K562 (cell line): ENCODE results near the gene ATP7B. TPM values are rescaled to one million over a fixed set of nuclear protein-coding genes. Genes with fewer than 3 reads are reported as not detected.

Source experiments
- ATAC-seq: fragments of 200-7000 bp; cut with Tn5 transposase; 3 replicates; pipeline ENCODE4 v1.9.1; 2020; ENCODE audit warnings: moderate library complexity
- BruUV-seq: library from RNA; stranded (reverse); fragments of 400-500 nt; replicated peaks from 2 replicates; lab custom pipeline; 2021; lab: Mats Ljungman, UMichigan
- CTCF ChIA-PET: fragments of 300-600 bp; formaldehyde crosslinking; extraction: SDS; loops from one replicate; lab custom pipeline; 2021; ENCODE audit warnings: low intra/inter-chr PET ratio; lab: Yijun Ruan, JAX
- POLR2A ChIA-PET: fragments of 300-600, 350-650 bp; sonication (Branson Sonifier 250); formaldehyde crosslinking; extraction: SDS; loops from one replicate; lab custom pipeline; 2021; ENCODE audit warnings: antibody characterized with exemption, inconsistent platforms; lab: Yijun Ruan, JAX
- DNase-seq, 4 experiments: peaks; one replicate each; pipeline versions ENCODE4 v3.0.0 to v3.0.0-alpha.2; 2011 to 2018; ENCODE audit warnings: low spot score in 3 of 4, mixed read lengths in 3 of 4; ENCODE audit errors: extremely low read depth in 1 of 4
- FAIRE-seq: peaks from 2 replicates; lab custom pipeline; 2011; peaks lifted over from hg19 to GRCh38; lab: Jason Lieb, UNC
- H2AFZ ChIP-seq: 2 replicates; pipeline ENCODE4 v1.6.0; 2011; ENCODE audit warnings: low read depth, low read length, control low read depth, inconsistent platforms
- H3K27ac ChIP-seq: fragments of 200-600 bp; 3 replicates; pipeline ENCODE4 v1.8.0; 2011; ENCODE audit warnings: low read depth, mild to moderate bottlenecking, control low read depth, inconsistent platforms, low read length, moderate library complexity, mixed read lengths; ENCODE audit errors: extremely low read depth
- H3K27me3 ChIP-seq, 2 experiments: fragments of 300-600 bp in 1 of 2; 2 replicates in 1 of 2; 3 replicates in 1 of 2; pipeline versions ENCODE4 v1.6.0 to v1.8.0; 2011; ENCODE audit warnings: inconsistent platforms in 2 of 2, low read length in 2 of 2, mild to moderate bottlenecking in 1 of 2, mixed read lengths in 1 of 2, moderate library complexity in 1 of 2; ENCODE audit not compliant: control insufficient read depth in 2 of 2, insufficient read depth in 2 of 2
- H3K36me3 ChIP-seq: fragments of 300-600 bp; 3 replicates; pipeline ENCODE4 v1.8.0; 2011; ENCODE audit warnings: mild to moderate bottlenecking, low read length, inconsistent platforms; ENCODE audit not compliant: control insufficient read depth, insufficient read depth
- H3K4me1 ChIP-seq, 2 experiments: fragments of 200-600 bp in 1 of 2; replicated peaks in 1 of 2; 2 replicates in 1 of 2; 3 replicates in 1 of 2; pipeline versions ENCODE4 v1.5.1 to v1.8.0; 2011; ENCODE audit warnings: inconsistent platforms in 2 of 2, low read length in 2 of 2, mild to moderate bottlenecking in 1 of 2, mixed read lengths in 1 of 2, moderate library complexity in 1 of 2; ENCODE audit not compliant: control insufficient read depth in 2 of 2, insufficient read depth in 2 of 2
- H3K4me2 ChIP-seq: 2 replicates; pipeline ENCODE4 v1.6.1; 2011; ENCODE audit warnings: low read length, control low read depth, inconsistent platforms, mixed read lengths; ENCODE audit not compliant: insufficient read depth
- H3K4me3 ChIP-seq: fragments of 200-600 bp; sonication (generic), shearing (Covaris generic); 2 replicates; pipeline ENCODE4 v1.5.1; 2016; ENCODE audit warnings: control low read depth, inconsistent platforms
- H3K79me2 ChIP-seq: fragments of 200-600 bp; 3 replicates; pipeline ENCODE4 v1.8.0; 2011; ENCODE audit warnings: low read length, inconsistent platforms; ENCODE audit not compliant: control insufficient read depth, insufficient read depth
- H3K9ac ChIP-seq, 2 experiments: 2 replicates each; pipeline versions ENCODE4 v1.6.0 to v1.6.1; 2011; ENCODE audit warnings: low read depth in 2 of 2, low read length in 2 of 2, control low read depth in 1 of 2, inconsistent platforms in 1 of 2, mild to moderate bottlenecking in 1 of 2, mixed read lengths in 1 of 2; ENCODE audit not compliant: insufficient read depth in 1 of 2
- H3K9me1 ChIP-seq: one replicate; pipeline ENCODE4 v1.6.0; 2011; ENCODE audit warnings: inconsistent platforms, mild to moderate bottlenecking, low read length, moderate library complexity; ENCODE audit not compliant: control insufficient read depth, insufficient read depth
- H3K9me3 ChIP-seq: replicated peaks from 2 replicates; pipeline ENCODE4 v1.5.1; 2011; ENCODE audit warnings: low read depth, low read length, inconsistent platforms; ENCODE audit not compliant: control insufficient read depth, insufficient read depth
- H4K20me1 ChIP-seq: replicated peaks from 2 replicates; pipeline ENCODE4 v1.6.1; 2011; ENCODE audit warnings: low read length, inconsistent platforms, mixed read lengths; ENCODE audit not compliant: control insufficient read depth, insufficient read depth
- CCNT2 ChIP-seq: IDR thresholded peaks from 2 replicates; pipeline ENCODE4 v1.6.1; 2011; ENCODE audit warnings: borderline replicate concordance, low read depth, mild to moderate bottlenecking, moderate library complexity, mixed read lengths, low read length; ENCODE audit not compliant: insufficient read length; ENCODE audit errors: extremely low read depth
- CGGBP1 ChIP-seq: fragments of 250-450 bp; sonication (Bioruptor Pico); IDR thresholded peaks from 2 replicates; pipeline ENCODE4 v1.9.0; 2021; ENCODE audit warnings: mild to moderate bottlenecking
- CTBP1 ChIP-seq: fragments of 450-650 bp; IDR thresholded peaks from 2 replicates; pipeline ENCODE4 v1.6.1; 2016; ENCODE audit warnings: borderline replicate concordance
- GMEB1 ChIP-seq: fragments of 250-450 bp; sonication (Bioruptor Pico); IDR thresholded peaks from 2 replicates; pipeline ENCODE4 v1.4.0; 2020; ENCODE audit warnings: mild to moderate bottlenecking
- HCFC1 ChIP-seq: IDR thresholded peaks from 2 replicates; pipeline ENCODE4 v1.6.1; 2012; ENCODE audit warnings: low read depth, low read length, improper control_type of control experiment
- MCM2 ChIP-seq: fragments of 450-650 bp; IDR thresholded peaks from 2 replicates; pipeline ENCODE4 v1.6.1; 2017; ENCODE audit warnings: low read depth, mild to moderate bottlenecking
- MTF1 ChIP-seq: fragments of 250-450 bp; sonication (Bioruptor Pico); IDR thresholded peaks from 2 replicates; pipeline ENCODE4 v1.9.0; 2021; ENCODE audit warnings: moderate library complexity, mild to moderate bottlenecking, inconsistent platforms, borderline replicate concordance
- PHB ChIP-seq: fragments of 250-450 bp; sonication (Bioruptor Pico); IDR thresholded peaks from 2 replicates; pipeline ENCODE4 v1.5.0; 2021
- RFX1 ChIP-seq: fragments of 450-650 bp; IDR thresholded peaks from 2 replicates; pipeline ENCODE4 v1.6.1; 2016; ENCODE audit warnings: mild to moderate bottlenecking, moderate library complexity
- TOE1 ChIP-seq, 2 experiments: fragments of 450-650 bp in 1 of 2; sonication (generic) in 1 of 2; formaldehyde crosslinking in 1 of 2; IDR thresholded peaks; 2 replicates each; pipeline versions ENCODE4 v1.7.1 to v1.8.0; 2016 to 2022; ENCODE audit warnings: borderline replicate concordance in 2 of 2, mild to moderate bottlenecking in 2 of 2, antibody characterized with exemption in 1 of 2, inconsistent platforms in 1 of 2, low read depth in 1 of 2, missing genetic modification reagents in 1 of 2, moderate library complexity in 1 of 2
- XRCC4 ChIP-seq: IDR thresholded peaks from one replicate; pipeline ENCODE4 v1.6.1; 2011; ENCODE audit not compliant: insufficient read depth, insufficient read length; ENCODE audit errors: extremely low read depth
- ZBTB11 ChIP-seq, 3 experiments: fragments of 200-800 bp in 1 of 3; fragments of 250-450 bp in 1 of 3; fragments of 450-650 bp in 1 of 3; sonication (Bioruptor Pico) in 1 of 3; sonication (Bioruptor generic) in 1 of 3; formaldehyde crosslinking in 1 of 3; IDR thresholded peaks; 2 replicates each; pipeline versions ENCODE4 v1.6.1 to v1.8.0; 2016 to 2022; ENCODE audit warnings: mild to moderate bottlenecking in 2 of 3, missing genetic modification characterization in 2 of 3, missing compliant biosample characterization in 1 of 3, moderate library complexity in 1 of 3
- WGBS: fragments of 100-300 bp; shearing (Covaris generic); methylation state at CpG from one replicate; pipeline ENCODE4 v1.1.6; 2016; ENCODE audit warnings: low coverage, mixed read lengths; ENCODE audit not compliant: insufficient coverage; ENCODE audit errors: missing lambda C conversion rate; 5-methylcytosine and 5-hydroxymethylcytosine counted together
- in situ Hi-C: fragments of 300-500 bp; cut with MboI; formaldehyde crosslinking; loops from 4 replicates; pipeline ENCODE4 v1.15.0; 2018; ENCODE audit warnings: inconsistent platforms, mixed read lengths
- intact Hi-C: fragments of 100-400 bp; cut with micrococcal nuclease; formaldehyde crosslinking; loops from 2 replicates; pipeline ENCODE4 v1.14.2; 2022
- polyA plus RNA-seq, 8 experiments: library from polyadenylated mRNA; depleted of rRNA in 4 of 8; stranded (reverse) in 5 of 8; unstranded in 3 of 8; fragments of >200 nt; fragmentation: Nextera tagmentation in 2 of 8; fragmentation: Illumina TruSeq in 1 of 8; extraction: Ambion mirVana in 2 of 8; extraction: Trizol in 1 of 8; gene quantifications; 2 replicates each; pipeline versions ENCODE4 v1.2.1 to v1.2.3, GENCODE V29; 2011 to 2014; ENCODE audit warnings: inconsistent platforms in 1 of 8, missing spikeins in 1 of 8
- total RNA-seq, 7 experiments: library from RNA; depleted of rRNA in 6 of 7; stranded (reverse); fragments of >200 nt in 6 of 7; fragmentation: Illumina TruSeq in 2 of 7; extraction: Trizol in 2 of 7; gene quantifications; 2 replicates each; pipeline versions ENCODE4 v1.2.1 to v1.2.3, GENCODE V29; 2011 to 2021; ENCODE audit warnings: low replicate concordance in 1 of 7
- TF ChIP-seq, protein P1 (sequence below): sonication (generic); formaldehyde crosslinking; IDR thresholded peaks from 2 replicates; pipeline ENCODE4 v1.8.1; 2023; ENCODE audit warnings: mild to moderate bottlenecking, missing genetic modification reagents

The ATP7B gene
- total and polyA plus RNA-seq, 9 of the 15 experiments (the other 6 are each of a cell fraction or from before 2014, with no cell fraction given) = 1.1 to 20.4 (median 8.5) TPM

- no peak for TF ChIP-seq ZBTB11 (CRISPR knock-in tag; IDR thresholded peaks at IDR 0.05)
- TF ChIP-seq MCM2 = no peak
- TF ChIP-seq MTF1 (CRISPR knock-in tag) = no peak
Measured at GRCh38 chr13:52020191-52020590, 8.9 kb upstream of the ATP7B start (continued).

DNA sequence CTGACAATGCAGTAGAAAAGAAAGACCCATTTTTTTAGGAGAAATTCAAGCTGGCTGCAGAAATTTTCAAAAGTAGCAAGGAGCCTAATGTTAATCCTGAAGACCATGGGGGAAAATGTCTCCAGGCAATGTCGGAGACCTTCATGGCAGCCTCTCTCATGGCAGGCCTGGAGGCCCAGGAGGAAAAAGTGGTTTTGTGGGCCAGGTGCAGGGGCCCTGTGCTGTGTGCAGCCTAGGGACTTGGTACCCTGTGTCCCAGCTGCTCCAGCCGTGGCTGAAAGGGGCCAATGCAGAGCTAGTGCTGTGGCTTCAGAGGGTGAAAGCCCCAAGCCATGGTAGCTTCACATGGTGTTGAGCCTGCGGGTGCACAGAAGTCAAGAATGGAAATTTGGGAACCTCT, 5.0 kb upstream of the ATP7B start:
- no peak overlapping the region for H3K4me3 ChIP-seq
- WGBS = 100% methylated on average over 2 of the region's 3 CpGs
- H3K9me1 ChIP-seq = no peaks in the 10 kb centered on the region
- H3K27ac ChIP-seq = no peak overlapping the region
- no peak overlapping the region for H3K4me2 ChIP-seq
- peaks cover 1 to 5% of the 10 kb centered on the region in 2 experiments; a peak in 3 of 5 replicates for H3K4me1 ChIP-seq
- H3K9ac ChIP-seq = no peak overlapping the region
- ATAC-seq = no peak
- intact Hi-C loops (no loop called here), in situ Hi-C loops (no loop called here)
- H3K36me3 ChIP-seq = peaks cover 37% of the 10 kb centered on the region; the same call in 2 of the 3 replicates
- H4K20me1 ChIP-seq = no peaks in the 10 kb centered on the region
- BruUV-seq = no TSS peak
- no peak for DNase-seq
- H2AFZ ChIP-seq = no peak overlapping the region
- no peak for FAIRE-seq
- H3K27me3 ChIP-seq = no peaks in the 10 kb centered on the region
- peaks cover 57% of the 10 kb centered on the region for H3K79me2 ChIP-seq
- ChIA-PET POLR2A (no interaction called here), CTCF (no interaction called here)
- H3K9me3 ChIP-seq = no peaks in the 10 kb centered on the region
- TF ChIP-seq CTBP1 (no peak), TOE1 (IDR thresholded peaks at IDR 0.05; ENCODE audit: borderline replicate concordance) (no peak), TOE1 (CRISPR knock-in tag; IDR thresholded peaks at IDR 0.05; ENCODE audit: borderline replicate concordance, low read depth) (no peak), XRCC4 (no peak), PHB (CRISPR knock-in tag) (no peak), CGGBP1 (CRISPR knock-in tag) (no peak), HCFC1 (no peak), CCNT2 (no peak), GMEB1 (CRISPR knock-in tag) (no peak), RFX1 (no peak)
- TF ChIP-seq, protein P1, sequence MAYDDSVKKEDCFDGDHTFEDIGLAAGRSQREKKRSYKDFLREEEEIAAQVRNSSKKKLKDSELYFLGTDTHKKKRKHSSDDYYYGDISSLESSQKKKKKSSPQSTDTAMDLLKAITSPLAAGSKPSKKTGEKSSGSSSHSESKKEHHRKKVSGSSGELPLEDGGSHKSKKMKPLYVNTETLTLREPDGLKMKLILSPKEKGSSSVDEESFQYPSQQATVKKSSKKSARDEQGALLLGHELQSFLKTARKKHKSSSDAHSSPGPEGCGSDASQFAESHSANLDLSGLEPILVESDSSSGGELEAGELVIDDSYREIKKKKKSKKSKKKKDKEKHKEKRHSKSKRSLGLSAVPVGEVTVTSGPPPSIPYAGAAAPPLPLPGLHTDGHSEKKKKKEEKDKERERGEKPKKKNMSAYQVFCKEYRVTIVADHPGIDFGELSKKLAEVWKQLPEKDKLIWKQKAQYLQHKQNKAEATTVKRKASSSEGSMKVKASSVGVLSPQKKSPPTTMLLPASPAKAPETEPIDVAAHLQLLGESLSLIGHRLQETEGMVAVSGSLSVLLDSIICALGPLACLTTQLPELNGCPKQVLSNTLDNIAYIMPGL (CRISPR knock-in tag) = no peak
